ENCODE results near the gene OR10X1. TPM values are rescaled to one million over a fixed set of nuclear protein-coding genes. Genes with fewer than 3 reads are reported as not detected.

OR10X1 gene
- total RNA-seq, 1 donor from 2014 or later: not detected

Other genes with a start within 250 kb of the OR10X1 start
- not detected for gene CD1B, start 248.4 kb downstream of the OR10X1 start, total RNA-seq
- gene CD1E, start 226.0 kb downstream of the OR10X1 start, total RNA-seq: not detected
- gene OR10T2, start 180.4 kb downstream of the OR10X1 start, total RNA-seq: not detected
- gene OR10K2, start 153.7 kb downstream of the OR10X1 start, total RNA-seq: not detected
- not detected for gene OR10K1, start 118.1 kb downstream of the OR10X1 start, total RNA-seq
- gene OR10R2, start 107.7 kb downstream of the OR10X1 start, total RNA-seq: not detected
- gene OR6Y1, start 25.5 kb downstream of the OR10X1 start, total RNA-seq: not detected
- not detected for gene OR6P1, start 9.3 kb downstream of the OR10X1 start, total RNA-seq
- gene OR10Z1, start 25.4 kb upstream of the OR10X1 start, total RNA-seq: not detected
- 0.55 TPM for gene SPTA1, start 106.8 kb upstream of the OR10X1 start, total RNA-seq
- not detected for gene OR6K2, start 120.8 kb upstream of the OR10X1 start, total RNA-seq
- not detected for gene OR6K3, start 140.8 kb upstream of the OR10X1 start, total RNA-seq
- not detected for gene OR6K6, start 174.8 kb upstream of the OR10X1 start, total RNA-seq
- not detected for gene OR6N1, start 192.3 kb upstream of the OR10X1 start, total RNA-seq
- gene OR6N2, start 201.3 kb upstream of the OR10X1 start, total RNA-seq: not detected

All from mesenteric fat pad (tissue), 1 donor.